OCI-LY1 (cell line): ENCODE results near the gene DUSP22.

Experiments used
- H2AFZ ChIP-seq: fragments of 200-600 bp; sonication (generic), shearing (Covaris generic); 2 replicates; pipeline ENCODE4 v1.6.0; 2014; ENCODE audit warnings: antibody characterized with exemption, mild to moderate bottlenecking, low read length
- H3F3A ChIP-seq: fragments of 200-600 bp; sonication (generic), shearing (Covaris generic); 2 replicates; pipeline ENCODE4 v1.6.0; 2014; ENCODE audit warnings: mild to moderate bottlenecking, antibody characterized with exemption, low read length, moderate library complexity; ENCODE audit not compliant: insufficient read depth
- H3K27ac ChIP-seq: fragments of 200-600 bp; sonication (generic); 2 replicates; pipeline ENCODE4 v1.5.1; 2014; ENCODE audit warnings: low read length, mixed run types, mild to moderate bottlenecking, low read depth; ENCODE audit not compliant: poor library complexity, severe bottlenecking
- H3K27me3 ChIP-seq: fragments of 200-600 bp; sonication (generic); 2 replicates; pipeline ENCODE4 v1.6.0; 2014; ENCODE audit warnings: antibody characterized with exemption, mild to moderate bottlenecking, low read length, moderate library complexity; ENCODE audit not compliant: insufficient read depth
- H3K36me3 ChIP-seq: fragments of 200-600 bp; sonication (generic); 2 replicates; pipeline ENCODE4 v1.6.1; 2014; ENCODE audit warnings: mild to moderate bottlenecking, antibody characterized with exemption, low read length, moderate library complexity, mixed read lengths; ENCODE audit not compliant: insufficient read depth
- H3K4me1 ChIP-seq: fragments of 200-600 bp; sonication (generic); 2 replicates; pipeline ENCODE4 v1.5.1; 2014; ENCODE audit warnings: mild to moderate bottlenecking, low read length, moderate library complexity; ENCODE audit not compliant: insufficient read depth, severe bottlenecking
- H3K4me2 ChIP-seq: fragments of 200-600 bp; sonication (generic), shearing (Covaris generic); 2 replicates; pipeline ENCODE4 v1.6.1; 2014; ENCODE audit warnings: low read length
- H3K4me3 ChIP-seq: fragments of 200-600 bp; sonication (generic); 2 replicates; pipeline ENCODE4 v1.5.1; 2014; ENCODE audit warnings: low read length, low read depth, mild to moderate bottlenecking, mixed read lengths; ENCODE audit not compliant: poor library complexity, severe bottlenecking
- H3K79me2 ChIP-seq: fragments of 200-600 bp; shearing (Covaris generic); 2 replicates; pipeline ENCODE4 v1.6.1; 2016; ENCODE audit warnings: mixed run types, low read length, mixed read lengths; ENCODE audit not compliant: insufficient read depth
- H3K9ac ChIP-seq: fragments of 200-600 bp; sonication (generic), shearing (Covaris generic); 2 replicates; pipeline ENCODE4 v1.6.1; 2014; ENCODE audit warnings: mild to moderate bottlenecking, low read length, mixed read lengths
- H3K9me2 ChIP-seq: fragments of 200-600 bp; sonication (generic), shearing (Covaris generic); 2 replicates; pipeline ENCODE4 v1.6.1; 2014; ENCODE audit warnings: low read depth, mild to moderate bottlenecking, low read length, mixed read lengths
- H3K9me3 ChIP-seq: fragments of 200-600 bp; shearing (Covaris generic); 2 replicates; pipeline ENCODE4 v1.6.1; 2014; ENCODE audit warnings: low read length, mixed read lengths
- H4K20me1 ChIP-seq: fragments of 200-600 bp; sonication (generic), shearing (Covaris generic); 2 replicates; pipeline ENCODE4 v1.6.0; 2016; ENCODE audit warnings: mild to moderate bottlenecking, low read length; ENCODE audit not compliant: insufficient read depth
- CTCF ChIP-seq: fragments of 200-600 bp; sonication (generic), shearing (Covaris generic); IDR thresholded peaks from 2 replicates; pipeline ENCODE4 v1.5.1; 2017; ENCODE audit warnings: mild to moderate bottlenecking, antibody characterized with exemption, low read length, moderate library complexity, mixed read lengths
- EZH2 ChIP-seq: fragments of 200-600 bp; sonication (generic), shearing (Covaris generic); IDR thresholded peaks from 2 replicates; pipeline ENCODE4 v1.8.0; 2017; ENCODE audit warnings: borderline replicate concordance, mixed run types, mild to moderate bottlenecking, antibody characterized with exemption, low read length, moderate library complexity, mixed read lengths

Gene DUSP22

GRCh38 chr6:386688-387266 lies 94.5 kb downstream of the DUSP22 start:
- H3K36me3 ChIP-seq, result no peaks in the 10 kb centered on the region
- H3K4me1 ChIP-seq, result peaks cover 21% of the 10 kb centered on the region
- H3F3A ChIP-seq, result no peaks in the 10 kb centered on the region
- peaks cover 10% of the 10 kb centered on the region; the same call in 1 of the 2 replicates for H3K27me3 ChIP-seq
- H3K79me2 ChIP-seq, result no peaks in the 10 kb centered on the region
- H3K9me2 ChIP-seq, result no peaks in the 10 kb centered on the region
- TF ChIP-seq EZH2, result no peak
- no peak for TF ChIP-seq CTCF
- no peaks in the 10 kb centered on the region for H3K9me3 ChIP-seq
- no peaks in the 10 kb centered on the region for H4K20me1 ChIP-seq
- H3K4me2 ChIP-seq, result no peak overlapping the region
- no peak overlapping the region for H2AFZ ChIP-seq
- no peak overlapping the region for H3K27ac ChIP-seq
- no peak overlapping the region for H3K4me3 ChIP-seq
- H3K9ac ChIP-seq, result no peak overlapping the region

GRCh38 chr6:387293-387741 lies 95.0 kb downstream of the DUSP22 start:
- H3K4me2 ChIP-seq, result no peak overlapping the region
- H3K4me3 ChIP-seq, result no peak overlapping the region

GRCh38 chr6:388202-388903 lies 96.1 kb downstream of the DUSP22 start:
- Histone ChIP-seq H3K36me3 (peaks cover 10% of the 10 kb centered on the region), H3K4me3 (no peak overlapping the region), H3K4me1 (peaks cover 21% of the 10 kb centered on the region), H3K9ac (no peak overlapping the region), H3K27me3 (peaks cover 10% of the 10 kb centered on the region; the same call in 1 of the 2 replicates), H3K4me2 (no peak overlapping the region), H3K9me3 (no peaks in the 10 kb centered on the region), H3K79me2 (no peaks in the 10 kb centered on the region; the same call in 1 of the 2 replicates), H2AFZ (no peak overlapping the region), H3F3A (no peaks in the 10 kb centered on the region), H3K9me2 (no peaks in the 10 kb centered on the region), H4K20me1 (no peaks in the 10 kb centered on the region), H3K27ac (no peak overlapping the region)
- no peak for TF ChIP-seq CTCF
- no peak for TF ChIP-seq EZH2

More at GRCh38 chr6:387293-387741, 95.0 kb downstream of the DUSP22 start:
- Histone ChIP-seq H2AFZ (no peak overlapping the region), H3K27ac (no peak overlapping the region), H3K79me2 (no peaks in the 10 kb centered on the region; the same call in 1 of the 2 replicates), H3K9ac (no peak overlapping the region), H3K27me3 (peaks cover 10% of the 10 kb centered on the region; the same call in 1 of the 2 replicates), H3K9me3 (no peaks in the 10 kb centered on the region), H3K36me3 (0 out of 2 replicates have a peak, but pooled peaks cover under 1% of the 10 kb centered on the region), H3K9me2 (no peaks in the 10 kb centered on the region), H4K20me1 (no peaks in the 10 kb centered on the region), H3F3A (no peaks in the 10 kb centered on the region), H3K4me1 (peaks cover 21% of the 10 kb centered on the region)
- TF ChIP-seq EZH2 (no peak), CTCF (no peak)
